Measurements from ENCODE around the gene CCDC185.

DNA sequence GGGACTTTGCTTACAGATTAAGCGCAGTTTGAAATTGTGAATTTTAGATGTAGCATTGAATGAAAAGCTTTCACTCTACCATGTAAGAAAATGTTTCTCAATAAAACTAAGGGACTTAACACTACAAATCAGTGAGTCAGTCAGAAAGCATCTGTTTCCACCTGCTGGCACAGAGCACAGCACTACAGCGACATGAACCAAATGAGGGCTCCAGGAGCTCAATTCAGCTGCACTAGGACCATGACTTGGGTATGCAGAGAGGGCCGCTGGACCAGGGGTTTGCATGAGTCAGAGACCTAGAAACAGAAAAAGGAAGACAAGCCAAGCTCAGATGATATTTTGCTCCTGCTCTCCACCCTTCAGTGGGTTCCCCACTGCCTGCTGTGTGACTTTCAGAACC, 34.4 kb upstream of the CCDC185 start:
- TF ChIP-seq POLR2A (IDR thresholded peaks at IDR 0.05; ENCODE audit: extremely low read depth, insufficient read length) (no peak), MYC (IDR thresholded peaks at IDR 0.05; ENCODE audit: low read depth, low read length) (no peak)
- TF ChIP-seq, protein P1, sequence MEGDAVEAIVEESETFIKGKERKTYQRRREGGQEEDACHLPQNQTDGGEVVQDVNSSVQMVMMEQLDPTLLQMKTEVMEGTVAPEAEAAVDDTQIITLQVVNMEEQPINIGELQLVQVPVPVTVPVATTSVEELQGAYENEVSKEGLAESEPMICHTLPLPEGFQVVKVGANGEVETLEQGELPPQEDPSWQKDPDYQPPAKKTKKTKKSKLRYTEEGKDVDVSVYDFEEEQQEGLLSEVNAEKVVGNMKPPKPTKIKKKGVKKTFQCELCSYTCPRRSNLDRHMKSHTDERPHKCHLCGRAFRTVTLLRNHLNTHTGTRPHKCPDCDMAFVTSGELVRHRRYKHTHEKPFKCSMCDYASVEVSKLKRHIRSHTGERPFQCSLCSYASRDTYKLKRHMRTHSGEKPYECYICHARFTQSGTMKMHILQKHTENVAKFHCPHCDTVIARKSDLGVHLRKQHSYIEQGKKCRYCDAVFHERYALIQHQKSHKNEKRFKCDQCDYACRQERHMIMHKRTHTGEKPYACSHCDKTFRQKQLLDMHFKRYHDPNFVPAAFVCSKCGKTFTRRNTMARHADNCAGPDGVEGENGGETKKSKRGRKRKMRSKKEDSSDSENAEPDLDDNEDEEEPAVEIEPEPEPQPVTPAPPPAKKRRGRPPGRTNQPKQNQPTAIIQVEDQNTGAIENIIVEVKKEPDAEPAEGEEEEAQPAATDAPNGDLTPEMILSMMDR (IDR thresholded peaks at IDR 0.05; ENCODE audit: low read depth, low read length), result no peak
- TF ChIP-seq, protein P2, sequence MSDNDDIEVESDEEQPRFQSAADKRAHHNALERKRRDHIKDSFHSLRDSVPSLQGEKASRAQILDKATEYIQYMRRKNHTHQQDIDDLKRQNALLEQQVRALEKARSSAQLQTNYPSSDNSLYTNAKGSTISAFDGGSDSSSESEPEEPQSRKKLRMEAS (IDR thresholded peaks at IDR 0.05; ENCODE audit: low read depth, low read length), result no peak

Measured in NB4 (cell line).